Prostate gland (tissue), 2 donors: Measurements from ENCODE around the gene GCGR.

ENCODE experiments used
- POLR2AphosphoS5 ChIP-seq: sonication (generic); formaldehyde crosslinking; IDR thresholded peaks from one replicate; pipeline ENCODE4 v1.6.1; 2017; ENCODE audit warnings: antibody characterized with exemption
- TF ChIP-seq, protein P1 (sequence below), 4 experiments: fragments of 200-600 bp in 2 of 4; fragments of 450-650 bp in 2 of 4; sonication (generic) in 2 of 4; IDR thresholded peaks; 1 replicate in 3 of 4; 2 replicates in 1 of 4; pipeline ENCODE4 v1.5.1; 2016 to 2019; ENCODE audit warnings: antibody characterized with exemption in 4 of 4, mild to moderate bottlenecking in 2 of 4, moderate library complexity in 2 of 4

DNA sequence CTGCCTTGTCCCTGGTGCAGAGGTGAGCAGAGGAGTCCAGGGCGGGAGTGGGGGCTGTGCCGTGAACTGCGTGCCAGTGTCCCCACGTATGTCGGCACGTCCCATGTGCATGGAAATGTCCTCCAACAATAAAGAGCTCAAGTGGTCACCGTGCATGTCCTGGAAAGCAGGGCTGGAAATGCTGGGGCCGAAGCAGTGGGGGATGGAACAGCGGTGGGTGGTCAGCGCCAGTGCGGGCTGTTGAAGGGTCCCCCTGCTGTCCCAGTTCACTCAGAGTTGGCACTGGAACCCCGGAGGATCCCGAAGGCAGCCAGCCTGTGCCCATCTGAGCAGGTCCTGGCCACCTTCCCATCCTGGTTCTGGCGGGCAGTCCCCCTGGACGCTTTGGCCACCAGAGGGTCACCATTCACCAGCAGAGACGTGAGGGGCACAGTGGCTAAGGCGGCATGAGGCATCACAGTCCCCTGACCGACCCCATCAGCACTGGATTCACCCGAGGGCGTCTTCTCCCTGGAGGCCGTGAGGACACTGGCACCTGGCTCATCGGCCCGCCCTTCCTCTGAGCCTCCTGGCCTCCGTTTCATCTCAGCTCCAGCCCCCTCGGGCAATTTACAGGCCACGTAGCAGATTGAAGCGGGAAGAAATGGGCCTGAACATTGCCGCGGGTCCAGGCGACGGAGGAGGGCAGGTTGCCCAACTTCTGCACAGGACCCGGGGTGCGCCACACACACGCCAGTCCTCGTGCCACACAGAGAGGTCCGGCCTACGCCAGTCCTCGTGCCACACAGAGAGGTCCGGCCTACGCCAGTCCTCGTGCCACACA is 10.1 kb downstream of the GCGR start:
- TF ChIP-seq, protein P1, sequence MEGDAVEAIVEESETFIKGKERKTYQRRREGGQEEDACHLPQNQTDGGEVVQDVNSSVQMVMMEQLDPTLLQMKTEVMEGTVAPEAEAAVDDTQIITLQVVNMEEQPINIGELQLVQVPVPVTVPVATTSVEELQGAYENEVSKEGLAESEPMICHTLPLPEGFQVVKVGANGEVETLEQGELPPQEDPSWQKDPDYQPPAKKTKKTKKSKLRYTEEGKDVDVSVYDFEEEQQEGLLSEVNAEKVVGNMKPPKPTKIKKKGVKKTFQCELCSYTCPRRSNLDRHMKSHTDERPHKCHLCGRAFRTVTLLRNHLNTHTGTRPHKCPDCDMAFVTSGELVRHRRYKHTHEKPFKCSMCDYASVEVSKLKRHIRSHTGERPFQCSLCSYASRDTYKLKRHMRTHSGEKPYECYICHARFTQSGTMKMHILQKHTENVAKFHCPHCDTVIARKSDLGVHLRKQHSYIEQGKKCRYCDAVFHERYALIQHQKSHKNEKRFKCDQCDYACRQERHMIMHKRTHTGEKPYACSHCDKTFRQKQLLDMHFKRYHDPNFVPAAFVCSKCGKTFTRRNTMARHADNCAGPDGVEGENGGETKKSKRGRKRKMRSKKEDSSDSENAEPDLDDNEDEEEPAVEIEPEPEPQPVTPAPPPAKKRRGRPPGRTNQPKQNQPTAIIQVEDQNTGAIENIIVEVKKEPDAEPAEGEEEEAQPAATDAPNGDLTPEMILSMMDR (IDR thresholded peaks at IDR 0.05), result no peak
- no peak for TF ChIP-seq POLR2AphosphoS5
